ENCODE measurements around the gene RASA3. TPM values are rescaled to one million over a fixed set of nuclear protein-coding genes. Genes with fewer than 3 reads are reported as not detected.
A peak's percentile ranks its signal among the peaks of the same experiment; 100 is the strongest.

RASA3 gene
- total and polyA plus RNA-seq, 5 donors from 2014 or later = 93.8 to 265 (median 99.6) TPM

GRCh38 chr13:113978741-113979481, 153.5 kb downstream of the RASA3 start:
- no peaks in the 10 kb centered on the region for H3K9me3 ChIP-seq (ENCODE audit: control insufficient read depth in 2 of 2, low read length in 2 of 2)
- no peak for DNase-seq
- ATAC-seq (ENCODE audit: low read depth in 2 of 2) = no peak
- peaks cover 79% of the 10 kb centered on the region for H3K36me3 ChIP-seq (ENCODE audit: control insufficient read depth, insufficient read depth, low read length)
- no peaks in the 10 kb centered on the region for H3K27me3 ChIP-seq (ENCODE audit: control insufficient read depth, insufficient read depth, low read length)
- Mint-ChIP-seq H3K27ac (peak overlapping the region in 2 of 3 donors; percentile 51 to 52), H3K27me3 (no peaks in the 10 kb centered on the region), H3K4me3 (peak overlapping the region in 2 of 4 donors; percentile 36 to 52), H3K4me1 (peaks cover 0 to 2% (median 1%) of the 10 kb centered on the region in 4 donors), H3K9me3 (peaks cover 0 to 10% (median 0%) of the 10 kb centered on the region in 7 donors), H3K36me3 (peaks cover 35% of the 10 kb centered on the region)
- no peak overlapping the region for H3K4me3 ChIP-seq (ENCODE audit: low read depth, low read length)
- H3K4me1 ChIP-seq (ENCODE audit: control insufficient read depth, insufficient read depth, low read length, poor library complexity, severe bottlenecking) = no peaks in the 10 kb centered on the region
- H3K27ac ChIP-seq (ENCODE audit: insufficient read depth, low read length, poor library complexity, severe bottlenecking) = no peak overlapping the region

- H3K27me3 Mint-ChIP-seq = no peaks in the 10 kb centered on the region
- no peak overlapping the region for H3K27ac ChIP-seq (ENCODE audit: insufficient read depth, low read length, poor library complexity, severe bottlenecking)
- H3K4me3 Mint-ChIP-seq = peak overlapping the region in 1 of 4 donors; percentile 52
- no peaks in the 10 kb centered on the region for H3K9me3 ChIP-seq (ENCODE audit: control insufficient read depth in 2 of 2, low read length in 2 of 2)
- peaks cover 80% of the 10 kb centered on the region for H3K36me3 ChIP-seq (ENCODE audit: control insufficient read depth, insufficient read depth, low read length)
- H3K36me3 Mint-ChIP-seq = peaks cover 35% of the 10 kb centered on the region
- no peaks in the 10 kb centered on the region for H3K4me1 ChIP-seq (ENCODE audit: control insufficient read depth, insufficient read depth, low read length, poor library complexity, severe bottlenecking)
- H3K9me3 Mint-ChIP-seq = peaks cover 0 to 10% (median 0%) of the 10 kb centered on the region in 7 donors
- H3K27me3 ChIP-seq (ENCODE audit: control insufficient read depth, insufficient read depth, low read length) = no peaks in the 10 kb centered on the region
- H3K4me1 Mint-ChIP-seq = peaks cover 0 to 2% (median 1%) of the 10 kb centered on the region in 4 donors
- H3K4me3 ChIP-seq (ENCODE audit: low read depth, low read length) = no peak overlapping the region
- no peak for ATAC-seq (ENCODE audit: low read depth in 2 of 2)
- no peak for DNase-seq
- peak overlapping the region in 1 of 3 donors; percentile 74 for H3K27ac Mint-ChIP-seq
These were observed 154.4 kb downstream of the RASA3 start for GRCh38 chr13:113977976-113978375.

- no peak overlapping the region for H3K27ac ChIP-seq (ENCODE audit: insufficient read depth, low read length, poor library complexity, severe bottlenecking)
These were observed 155.4 kb downstream of the RASA3 start for GRCh38 chr13:113976711-113977684.

GRCh38 chr13:113975416-113975815, 157.0 kb downstream of the RASA3 start:
- DNase-seq (no peak), ATAC-seq (ENCODE audit: low read depth in 2 of 2) (no peak)
- peaks cover 0 to 10% (median 0%) of the 10 kb centered on the region in 7 donors for H3K9me3 Mint-ChIP-seq
- no peaks in the 10 kb centered on the region for H3K9me3 ChIP-seq (ENCODE audit: control insufficient read depth in 2 of 2, low read length in 2 of 2)
- peaks cover 58% of the 10 kb centered on the region for H3K36me3 ChIP-seq (ENCODE audit: control insufficient read depth, insufficient read depth, low read length)
- no peaks in the 10 kb centered on the region for H3K4me1 ChIP-seq (ENCODE audit: control insufficient read depth, insufficient read depth, low read length, poor library complexity, severe bottlenecking)
- no peaks in the 10 kb centered on the region for H3K27me3 Mint-ChIP-seq
- H3K4me3 Mint-ChIP-seq = peak overlapping the region in 1 of 4 donors; percentile 26
- peaks cover 23% of the 10 kb centered on the region for H3K36me3 Mint-ChIP-seq
- peak overlapping the region in 1 of 3 donors; percentile 64 for H3K27ac Mint-ChIP-seq
- no peak overlapping the region for H3K4me3 ChIP-seq (ENCODE audit: low read depth, low read length)
- H3K27me3 ChIP-seq (ENCODE audit: control insufficient read depth, insufficient read depth, low read length) = no peaks in the 10 kb centered on the region
- no peak overlapping the region for H3K27ac ChIP-seq (ENCODE audit: insufficient read depth, low read length, poor library complexity, severe bottlenecking)
- H3K4me1 Mint-ChIP-seq = peaks cover 0 to 4% (median 1%) of the 10 kb centered on the region in 4 donors

More at GRCh38 chr13:113976711-113977684, 155.4 kb downstream of the RASA3 start:
- Mint-ChIP-seq H3K27me3 (no peaks in the 10 kb centered on the region), H3K4me1 (peaks cover 0 to 4% (median 1%) of the 10 kb centered on the region in 4 donors), H3K4me3 (peak overlapping the region in 2 of 4 donors; percentile 43 to 63), H3K9me3 (peaks cover 0 to 10% (median 0%) of the 10 kb centered on the region in 7 donors), H3K27ac (no peak overlapping the region), H3K36me3 (peaks cover 35% of the 10 kb centered on the region)
- no peak for ATAC-seq (ENCODE audit: low read depth in 2 of 2)
- no peak for DNase-seq
- H3K9me3 ChIP-seq (ENCODE audit: control insufficient read depth in 2 of 2, low read length in 2 of 2) = no peaks in the 10 kb centered on the region
- H3K27me3 ChIP-seq (ENCODE audit: control insufficient read depth, insufficient read depth, low read length) = no peaks in the 10 kb centered on the region
- H3K36me3 ChIP-seq (ENCODE audit: control insufficient read depth, insufficient read depth, low read length) = peaks cover 74% of the 10 kb centered on the region
- no peaks in the 10 kb centered on the region for H3K4me1 ChIP-seq (ENCODE audit: control insufficient read depth, insufficient read depth, low read length, poor library complexity, severe bottlenecking)
- H3K4me3 ChIP-seq (ENCODE audit: low read depth, low read length) = no peak overlapping the region

GRCh38 chr13:113974304-113975281, 157.8 kb downstream of the RASA3 start:
- Mint-ChIP-seq H3K9me3 (peaks cover 0 to 9% (median 0%) of the 10 kb centered on the region in 7 donors), H3K27me3 (no peaks in the 10 kb centered on the region), H3K27ac (peak overlapping the region in 1 of 3 donors; percentile 60), H3K4me3 (peak overlapping the region in 2 of 4 donors; percentile 38 to 61), H3K36me3 (peaks cover 18% of the 10 kb centered on the region), H3K4me1 (peaks cover 0 to 4% (median 1%) of the 10 kb centered on the region in 4 donors)
- ATAC-seq (ENCODE audit: low read depth in 2 of 2) = no peak
- Histone ChIP-seq H3K36me3 (ENCODE audit: control insufficient read depth, insufficient read depth, low read length) (peaks cover 50% of the 10 kb centered on the region), H3K9me3 (ENCODE audit: control insufficient read depth in 2 of 2, low read length in 2 of 2) (no peaks in the 10 kb centered on the region), H3K4me3 (ENCODE audit: low read depth, low read length) (no peak overlapping the region), H3K27ac (ENCODE audit: insufficient read depth, low read length, poor library complexity, severe bottlenecking) (no peak overlapping the region), H3K4me1 (ENCODE audit: control insufficient read depth, insufficient read depth, low read length, poor library complexity, severe bottlenecking) (no peaks in the 10 kb centered on the region), H3K27me3 (ENCODE audit: control insufficient read depth, insufficient read depth, low read length) (no peaks in the 10 kb centered on the region)
- no peak for DNase-seq

- H3K4me1 ChIP-seq (ENCODE audit: control insufficient read depth, insufficient read depth, low read length, poor library complexity, severe bottlenecking) = no peaks in the 10 kb centered on the region
- H3K27ac ChIP-seq (ENCODE audit: insufficient read depth, low read length, poor library complexity, severe bottlenecking) = no peak within 1 kb of the TSS
- no peaks in the 10 kb centered on the region for H3K27me3 ChIP-seq (ENCODE audit: control insufficient read depth, insufficient read depth, low read length)
- no peaks in the 10 kb centered on the region for H3K9me3 ChIP-seq (ENCODE audit: control insufficient read depth in 2 of 2, low read length in 2 of 2)
- H3K4me3 Mint-ChIP-seq = peak within 1 kb of the TSS in 3 of 4 donors; percentile 32 to 63 (median 38)
- no peak for ATAC-seq (ENCODE audit: low read depth in 2 of 2)
- H3K4me3 ChIP-seq (ENCODE audit: low read depth, low read length) = no peak within 1 kb of the TSS
- no peaks in the 10 kb centered on the region for H3K27me3 Mint-ChIP-seq
- H3K27ac Mint-ChIP-seq = peak within 1 kb of the TSS in 2 of 3 donors; percentile 26 to 69
- H3K36me3 ChIP-seq (ENCODE audit: control insufficient read depth, insufficient read depth, low read length) = peaks cover 41% of the 10 kb centered on the region
- peaks cover 0 to 4% (median 2%) of the 10 kb centered on the region in 4 donors for H3K4me1 Mint-ChIP-seq
- H3K9me3 Mint-ChIP-seq = peaks cover 0 to 7% (median 0%) of the 10 kb centered on the region in 7 donors
- peaks cover 12% of the 10 kb centered on the region for H3K36me3 Mint-ChIP-seq
- DNase-seq = no peak
These were observed 158.9 kb downstream of the RASA3 start, which contains the start of gene C13orf46 for GRCh38 chr13:113973218-113974164. C13orf46 (minus strand) TSS chr13:113974076; CDS start chr13:113973997, 79 bp downstream.

Measured in CD4-positive, CD25-positive, alpha-beta regulatory T cell (primary cell).